ENCODE measurements around the gene FBXW2. TPM values are rescaled to one million over a fixed set of nuclear protein-coding genes. Genes with fewer than 3 reads are reported as not detected.

FBXW2 gene
- total RNA-seq, 2 experiments from 2014 or later, result 68.3 to 72.5 TPM

DNA sequence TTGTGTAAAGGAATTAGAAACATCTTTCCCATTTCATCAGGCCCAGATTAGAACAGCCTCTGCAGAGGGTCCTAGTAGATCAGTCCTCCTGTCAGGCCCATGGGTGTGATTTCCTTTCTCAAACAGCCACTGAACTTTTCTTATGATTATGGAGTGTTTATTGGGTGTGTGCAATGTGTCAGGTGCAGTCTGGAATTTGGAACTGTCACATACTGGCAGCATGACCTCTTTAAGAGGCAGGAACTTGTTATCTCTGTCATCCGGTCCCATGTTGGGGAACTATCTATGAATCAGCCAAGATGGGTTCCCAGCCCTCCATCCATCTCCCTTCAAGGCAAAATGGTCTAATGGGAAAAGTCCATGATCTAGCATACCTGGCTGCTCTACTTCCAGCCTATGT is 67.3 kb downstream of the FBXW2 start:
- CTCF ChIA-PET, result no interaction called here
- POLR2A ChIA-PET, result no interaction called here

- CTCF ChIA-PET, result interaction anchor here (1.4 kb wide), 1 partner anchor 13 kb away, joined by 4 read pairs; no protein-coding TSS in a partner anchor
These were observed 68.3 kb downstream of the FBXW2 start for GRCh38 chr9:120724757-120725400.

DNA sequence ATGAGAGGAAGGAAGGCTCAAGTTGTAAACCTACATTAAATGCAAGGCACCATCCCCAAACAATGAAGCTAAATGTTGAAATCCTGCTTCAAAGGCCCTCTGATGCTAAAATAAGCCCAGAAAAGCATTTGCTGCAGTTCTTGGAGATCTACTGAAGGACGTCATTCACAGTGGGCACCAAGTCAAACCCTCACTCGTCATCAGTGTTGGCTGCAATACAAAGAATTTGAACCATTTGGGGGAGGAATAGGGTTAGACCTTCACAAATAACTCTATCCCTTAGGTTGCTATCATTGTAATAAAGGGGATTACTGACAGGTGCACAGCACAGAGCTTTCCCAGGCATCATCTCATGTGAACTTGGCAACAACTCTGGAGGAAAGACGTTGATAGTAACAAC is 69.7 kb downstream of the FBXW2 start:
- ChIA-PET CTCF (no interaction called here), POLR2A (no interaction called here)

More at GRCh38 chr9:120724757-120725400, 68.3 kb downstream of the FBXW2 start:
- POLR2A ChIA-PET, result no interaction called here

- ChIA-PET CTCF (no interaction called here), POLR2A (no interaction called here)
These were observed 72.8 kb downstream of the FBXW2 start for GRCh38 chr9:120720404-120720803.

GRCh38 chr9:120718316-120718715 is 74.9 kb downstream of the FBXW2 start:
- CTCF ChIA-PET, result no interaction called here

DNA sequence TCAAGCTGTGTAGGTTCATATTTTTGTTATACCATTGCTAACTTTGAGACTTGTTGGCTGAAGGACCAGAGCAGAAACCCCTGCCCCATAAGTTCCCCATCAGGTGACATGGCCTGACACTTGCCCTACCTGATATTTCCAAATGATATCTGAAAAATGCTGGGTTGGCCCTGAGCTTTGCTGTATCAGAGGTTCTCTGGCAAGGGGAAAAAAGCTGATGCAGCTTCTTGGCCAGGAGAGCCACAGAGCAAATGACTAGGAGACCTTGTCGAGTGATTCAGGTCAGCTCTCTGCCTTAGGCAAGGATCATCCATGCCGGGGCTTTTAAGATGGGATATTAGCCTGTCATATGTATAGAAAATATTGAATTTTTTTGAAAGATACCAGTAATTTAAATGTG is 76.0 kb downstream of the FBXW2 start:
- CTCF ChIA-PET, result no interaction called here
- POLR2A ChIA-PET, result no interaction called here

More at GRCh38 chr9:120718316-120718715, 74.9 kb downstream of the FBXW2 start:
- POLR2A ChIA-PET, result no interaction called here

- ChIA-PET POLR2A (no interaction called here), CTCF (no interaction called here)
These were observed 76.7 kb downstream of the FBXW2 start for GRCh38 chr9:120716483-120716882.

DNA sequence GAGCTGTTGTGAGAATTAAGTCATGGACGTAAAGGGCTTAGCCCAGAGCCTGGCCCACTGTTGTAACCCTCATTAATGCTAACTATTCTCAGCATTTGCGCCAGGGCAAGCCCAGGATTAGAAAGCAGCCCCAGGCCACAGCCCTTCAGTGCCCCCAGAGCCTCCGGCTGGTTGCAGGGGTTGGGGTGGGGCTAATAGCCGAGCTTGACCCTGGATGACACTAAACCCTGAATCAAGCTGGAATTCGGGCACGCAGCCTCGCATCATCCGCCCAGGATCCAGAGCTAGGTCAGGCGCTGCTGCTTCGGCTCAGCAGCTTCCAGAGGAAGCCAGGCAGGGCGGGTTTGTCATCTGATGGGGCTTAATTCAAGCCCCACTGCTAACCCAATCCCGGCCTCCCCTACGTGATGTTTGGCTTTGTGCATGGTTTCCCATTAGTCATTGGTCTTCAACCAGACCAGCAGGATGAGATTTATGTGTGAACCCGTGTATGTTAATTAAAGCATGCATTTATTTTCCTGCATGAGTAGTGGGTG is 77.8 kb downstream of the FBXW2 start:
- ChIA-PET CTCF (interaction anchor here (0.9 kb wide), 1 partner anchor 9 kb away, joined by 4 read pairs; no protein-coding TSS in a partner anchor), POLR2A (interaction anchor here (0.5 to 0.6 kb wide), 2 partner anchors 46 to 211 kb away, joined by 3 read pairs; no protein-coding TSS in a partner anchor)

GRCh38 chr9:120714846-120715388 is 78.3 kb downstream of the FBXW2 start:
- ChIA-PET CTCF (interaction anchor here (0.9 kb wide), 1 partner anchor 8 kb away, joined by 4 read pairs; no protein-coding TSS in a partner anchor), POLR2A (interaction anchor here (0.5 to 0.6 kb wide), 2 partner anchors 46 to 211 kb away, joined by 3 read pairs; no protein-coding TSS in a partner anchor)

DNA sequence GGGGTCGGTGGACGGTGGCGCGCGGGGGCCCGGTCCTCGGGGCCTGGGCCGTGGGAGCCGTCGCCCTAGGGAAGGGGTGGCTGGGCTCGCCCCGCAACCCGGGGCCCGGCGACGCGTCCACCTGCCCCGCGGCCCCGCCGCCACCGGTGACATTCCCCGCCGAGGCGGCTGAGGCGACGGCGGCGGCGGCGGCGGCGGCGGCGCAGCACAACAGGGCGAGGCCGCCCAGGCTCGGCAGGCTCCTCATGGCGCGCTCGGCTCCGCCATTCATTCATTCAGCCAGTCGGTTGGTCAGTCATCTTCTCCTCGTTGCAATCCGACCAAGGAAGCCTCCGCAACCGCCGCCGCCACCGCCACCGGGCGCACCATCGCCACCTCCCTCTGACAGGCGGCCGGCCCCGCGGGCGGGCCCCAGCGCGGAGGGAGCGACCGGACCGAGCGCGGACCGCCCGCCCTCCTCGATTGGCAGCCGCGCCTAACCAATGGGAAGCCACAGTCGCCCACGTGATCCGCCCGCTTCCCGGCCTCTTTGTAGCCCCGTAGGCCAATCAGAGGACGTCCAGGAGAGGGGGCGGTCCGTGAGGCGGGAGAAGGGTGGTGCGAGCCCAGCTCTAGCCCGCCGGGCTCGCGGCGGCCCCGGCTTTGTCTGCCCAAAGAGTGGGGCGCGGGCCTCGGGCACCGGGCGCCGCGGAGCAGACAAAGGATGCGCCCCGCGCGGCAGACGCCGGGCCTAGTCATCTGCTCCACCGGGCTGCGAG is 78.9 kb downstream of the FBXW2 start, which contains the start of gene MEGF9:
MEGF9 (minus strand) TSS at position 383 of the 758 bp plus-strand sequence; CDS start at position 271, 112 bp downstream.
- ChIA-PET CTCF (no interaction called here), POLR2A (no interaction called here)

DNA sequence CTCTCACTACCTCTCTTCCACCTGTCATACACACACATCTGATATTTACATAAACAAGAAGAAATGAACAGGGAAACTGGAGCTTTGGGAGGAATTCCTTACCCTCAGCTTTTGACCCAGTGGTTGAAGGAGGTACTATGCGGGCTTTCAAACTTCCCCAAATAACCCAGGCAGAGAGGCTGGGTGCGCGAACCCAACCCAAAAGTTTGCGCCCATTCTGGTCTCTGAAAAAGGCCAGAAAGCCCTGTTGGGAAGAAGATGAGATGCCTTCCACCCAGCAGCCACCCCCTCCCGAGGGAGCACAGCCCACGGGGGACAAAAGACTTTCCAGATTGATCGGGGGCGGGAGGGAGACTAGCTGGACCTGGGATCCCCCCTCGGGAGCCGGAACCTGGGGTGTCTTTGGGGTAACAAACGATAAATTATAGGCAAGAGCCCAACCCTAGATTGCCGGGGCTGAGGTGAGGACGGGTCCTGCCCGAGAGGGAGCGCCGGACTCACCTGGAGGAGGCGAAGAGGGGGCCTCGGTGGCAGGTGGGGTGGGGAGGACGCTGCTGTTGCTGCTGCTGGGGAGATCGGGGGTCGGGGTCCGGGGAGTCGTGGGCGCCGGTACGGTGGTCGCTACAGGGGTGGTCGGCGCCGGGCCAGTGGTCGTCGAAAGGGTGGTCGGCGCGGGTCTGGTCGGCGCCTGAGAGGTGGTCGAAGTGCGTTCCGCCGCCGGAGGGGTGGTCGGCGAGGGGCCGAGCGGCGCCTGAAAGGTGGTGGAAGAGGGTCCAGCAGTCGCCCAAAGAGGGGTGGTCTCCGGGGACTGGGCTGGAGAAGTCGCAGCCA is 79.7 kb downstream of the FBXW2 start:
- ChIA-PET CTCF (no interaction called here), POLR2A (no interaction called here)

GRCh38 chr9:120712539-120713031 is 80.6 kb downstream of the FBXW2 start:
- ChIA-PET CTCF (interaction anchor here (0.8 to 1.2 kb wide), 3 partner anchors 12 to 1447 kb away, joined by 4 read pairs; partner anchors contain the start of gene NDUFA8), POLR2A (no interaction called here)

DNA sequence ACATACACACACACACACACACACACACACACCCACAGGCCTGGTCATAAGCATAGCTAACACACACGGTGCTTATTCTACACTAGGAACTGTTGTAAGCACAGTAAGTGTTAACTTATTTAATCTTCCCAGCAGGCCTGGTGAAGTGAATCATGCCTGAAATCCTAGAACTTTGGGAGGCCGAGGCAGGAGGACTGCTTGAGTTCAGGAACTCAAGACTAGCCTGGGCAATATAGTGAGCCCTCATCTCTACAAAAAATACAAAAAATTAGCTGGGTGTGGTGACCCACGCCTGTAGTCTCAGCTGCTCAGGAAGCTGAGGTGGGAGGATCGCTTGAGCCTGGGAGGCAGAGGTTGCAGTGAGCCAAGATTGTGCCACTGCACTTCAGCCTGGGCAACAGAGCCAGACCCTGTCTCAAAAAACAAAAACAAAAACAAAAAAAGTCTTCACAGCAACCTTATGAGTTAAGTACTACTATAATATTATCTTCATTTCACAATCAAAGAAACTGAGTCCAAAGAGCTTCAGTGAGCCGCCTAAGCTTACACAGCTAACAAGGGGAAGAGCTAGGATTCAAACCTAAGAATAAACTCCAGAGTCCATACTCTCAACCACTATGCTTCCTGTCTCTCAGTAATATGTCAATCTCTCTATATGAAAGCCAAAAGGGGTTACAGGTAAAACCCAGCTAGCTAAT is 81.2 kb downstream of the FBXW2 start:
- POLR2A ChIA-PET, result interaction anchor here (0.5 kb wide), 1 partner anchor 66 kb away, joined by 3 read pairs; no protein-coding TSS in a partner anchor

GRCh38 chr9:120711354-120711753 is 81.9 kb downstream of the FBXW2 start:
- CTCF ChIA-PET, result interaction anchor here (1.2 kb wide), 1 partner anchor 270 kb away, joined by 4 read pairs; no protein-coding TSS in a partner anchor
- POLR2A ChIA-PET, result no interaction called here

More for the DNA sequence above, 81.2 kb downstream of the FBXW2 start:
- CTCF ChIA-PET, result interaction anchor here (0.8 to 1.2 kb wide), 3 partner anchors 13 to 1447 kb away, joined by 4 read pairs; partner anchors contain the start of gene NDUFA8

DNA sequence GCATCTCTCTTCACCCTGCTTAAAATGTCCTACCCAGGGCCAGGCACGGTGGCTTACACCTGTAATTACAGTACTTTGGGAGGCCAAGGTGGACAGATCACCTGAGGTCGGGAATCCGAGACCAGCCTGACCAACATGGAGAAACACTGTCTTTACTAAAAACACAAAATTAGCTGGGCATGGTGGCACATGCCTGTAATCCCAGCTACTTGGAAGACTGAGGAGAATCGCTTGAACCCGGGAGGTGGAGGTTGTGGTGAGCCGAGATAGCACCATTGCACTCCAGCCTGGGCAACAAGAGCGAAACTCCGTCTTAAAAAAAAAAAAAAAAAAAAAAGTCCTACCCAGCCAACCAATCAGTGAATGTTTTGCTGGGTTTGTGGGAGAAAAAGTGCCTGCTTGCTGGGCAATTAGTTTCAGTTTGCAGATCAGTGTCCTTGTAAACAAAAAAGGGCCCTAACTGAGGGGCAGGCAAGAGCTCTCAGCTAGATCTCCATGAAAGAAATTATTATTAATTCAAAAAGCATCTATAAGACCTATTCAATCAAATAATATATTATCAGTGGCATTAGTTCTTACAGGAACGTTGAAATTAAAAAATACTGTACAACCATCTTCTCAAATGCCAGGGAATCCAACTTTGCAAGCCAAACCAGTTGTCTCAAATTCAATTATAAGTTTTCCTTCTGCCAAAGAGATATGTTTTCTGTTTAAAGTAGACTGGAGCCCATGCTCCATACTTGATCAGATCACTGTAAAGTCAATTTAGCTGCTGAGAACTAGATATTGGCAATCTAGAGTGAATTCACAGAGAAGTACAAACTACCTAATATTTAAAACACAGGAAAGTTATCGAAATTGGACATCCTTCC is 82.9 kb downstream of the FBXW2 start:
- CTCF ChIA-PET, result interaction anchor here (0.7 kb wide), 2 partner anchors 64 to 364 kb away, joined by 3 to 4 read pairs; partner anchors contain the start of gene CNTRL
- POLR2A ChIA-PET, result no interaction called here

GRCh38 chr9:120708526-120709224 is 84.5 kb downstream of the FBXW2 start:
- POLR2A ChIA-PET, result no interaction called here
- CTCF ChIA-PET, result interaction anchor here (1.2 kb wide), 1 partner anchor 89 kb away, joined by 5 read pairs; no protein-coding TSS in a partner anchor

DNA sequence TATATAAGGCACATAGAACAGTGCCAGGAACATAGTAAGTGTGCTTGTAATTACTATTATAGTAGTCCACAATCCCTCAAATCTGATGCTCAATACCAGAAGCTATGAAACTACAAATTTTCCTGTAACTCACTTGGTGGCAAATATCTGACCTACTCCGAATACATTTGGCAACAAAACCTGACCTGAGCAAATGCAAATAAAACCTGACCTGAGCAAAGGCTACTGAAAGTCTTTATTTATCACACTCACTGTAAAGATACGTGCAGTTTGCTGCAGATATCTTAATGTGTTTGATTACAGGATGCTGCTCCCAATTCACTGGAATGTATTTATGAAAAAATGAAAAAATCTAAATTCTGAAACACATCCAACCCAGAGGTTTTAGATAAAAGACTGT is 86.0 kb downstream of the FBXW2 start:
- CTCF ChIA-PET, result interaction anchor here (1.0 kb wide), 1 partner anchor 8 kb away, joined by 4 read pairs; no protein-coding TSS in a partner anchor
- POLR2A ChIA-PET, result no interaction called here
